IMR-90 (cell line): ENCODE measurements around the gene OR5AP2. TPM values are rescaled to one million over a fixed set of nuclear protein-coding genes. Genes with fewer than 3 reads are reported as not detected.

Experiments
- ATAC-seq: fragments of 200-7000 bp; cut with Tn5 transposase; 2 replicates; pipeline ENCODE4 v1.9.1; 2020; ENCODE audit warnings: low read depth, mild to moderate bottlenecking, moderate library complexity
- Bru-seq: library from RNA; stranded (reverse); fragments of 400-500 nt; gene quantifications from one replicate; lab custom pipeline; 2021; lab: Mats Ljungman, UMichigan
- BruChase-seq, 2 experiments: library from RNA; stranded (reverse); fragments of 400-500 nt; gene quantifications; one replicate each; lab custom pipeline; 2021; lab: Mats Ljungman, UMichigan
- BruUV-seq: library from RNA; stranded (reverse); fragments of 400-500 nt; replicated peaks from 2 replicates; lab custom pipeline; 2021; lab: Mats Ljungman, UMichigan
- CTCF ChIA-PET: fragments of 300-600 bp; formaldehyde crosslinking; extraction: SDS; loops from one replicate; lab custom pipeline; 2021; ENCODE audit warnings: antibody characterized with exemption; lab: Yijun Ruan, JAX
- POLR2A ChIA-PET: fragments of 300-600 bp; sonication (Branson Sonifier 250); formaldehyde crosslinking; loops from one replicate; lab custom pipeline; 2022; ENCODE audit warnings: antibody characterized with exemption; ENCODE audit not compliant: unreplicated experiment; lab: Charles Lee
- DNase-seq: peaks from one replicate; pipeline ENCODE4 v3.0.0; 2013
- H2AFZ ChIP-seq: replicated peaks from 2 replicates; pipeline ENCODE3; 2013; ENCODE audit warnings: low read length, mild to moderate bottlenecking; ENCODE audit not compliant: poor library complexity
- H2AK5ac ChIP-seq: 2 replicates; pipeline ENCODE4 v1.6.1; 2013; ENCODE audit warnings: low read depth, low read length, inconsistent platforms
- H2AK9ac ChIP-seq: replicated peaks from 2 replicates; pipeline ENCODE3; 2013; ENCODE audit warnings: mild to moderate bottlenecking, low read depth, low read length, moderate library complexity; ENCODE audit not compliant: poor library complexity
- H2BK120ac ChIP-seq: 2 replicates; pipeline ENCODE4 v1.6.1; 2013; ENCODE audit warnings: low read depth, low read length, inconsistent platforms
- H2BK15ac ChIP-seq: 3 replicates; pipeline ENCODE4 v1.6.1; 2013; ENCODE audit warnings: low read depth, low read length, inconsistent platforms
- H2BK20ac ChIP-seq: 2 replicates; pipeline ENCODE4 v1.6.1; 2013; ENCODE audit warnings: low read depth, mild to moderate bottlenecking, inconsistent platforms, low read length, moderate library complexity
- H2BK5ac ChIP-seq: 2 replicates; pipeline ENCODE4 v1.6.1; 2013; ENCODE audit warnings: mild to moderate bottlenecking, low read depth, low read length, inconsistent platforms; ENCODE audit not compliant: poor library complexity, severe bottlenecking
- H3K14ac ChIP-seq: replicated peaks from 2 replicates; pipeline ENCODE4 v1.6.1; 2013; ENCODE audit warnings: low read depth, low read length, inconsistent platforms
- H3K18ac ChIP-seq: 2 replicates; pipeline ENCODE4 v1.6.1; 2013; ENCODE audit warnings: low read depth, low read length, control low read depth
- H3K23ac ChIP-seq: 2 replicates; pipeline ENCODE4 v1.6.1; 2013; ENCODE audit warnings: low read depth, low read length, inconsistent platforms
- H3K27ac ChIP-seq: 2 replicates; pipeline ENCODE4 v1.5.1; 2013; ENCODE audit warnings: mild to moderate bottlenecking, control low read depth, low read length; ENCODE audit not compliant: insufficient read depth
- H3K27me3 ChIP-seq: 2 replicates; pipeline ENCODE4 v1.6.1; 2013; ENCODE audit warnings: low read length; ENCODE audit not compliant: control insufficient read depth, insufficient read depth
- H3K36me3 ChIP-seq: 2 replicates; pipeline ENCODE4 v1.6.1; 2013; ENCODE audit warnings: low read length, mixed read lengths; ENCODE audit not compliant: control insufficient read depth, insufficient read depth
- H3K4ac ChIP-seq: 2 replicates; pipeline ENCODE4 v1.6.1; 2013; ENCODE audit warnings: low read depth, low read length, inconsistent platforms
- H3K4me1 ChIP-seq: 2 replicates; pipeline ENCODE4 v1.6.1; 2013; ENCODE audit warnings: low read length, mixed read lengths; ENCODE audit not compliant: control insufficient read depth, insufficient read depth
- H3K4me2 ChIP-seq: 2 replicates; pipeline ENCODE4 v1.6.1; 2013; ENCODE audit warnings: low read depth, mild to moderate bottlenecking, control low read depth, low read length, moderate library complexity
- H3K4me3 ChIP-seq: 2 replicates; pipeline ENCODE4 v1.5.1; 2013; ENCODE audit warnings: low read depth, mild to moderate bottlenecking, control low read depth, low read length, moderate library complexity; ENCODE audit not compliant: insufficient read depth
- H3K56ac ChIP-seq: 2 replicates; pipeline ENCODE4 v1.6.1; 2013; ENCODE audit warnings: low read length, inconsistent platforms; ENCODE audit not compliant: insufficient read depth; ENCODE audit errors: extremely low read depth
- H3K79me1 ChIP-seq, 2 experiments: 2 replicates each; pipeline ENCODE4 v1.6.1; 2013; ENCODE audit warnings: low read length in 2 of 2, inconsistent platforms in 1 of 2, low read depth in 1 of 2
- H3K9ac ChIP-seq: 2 replicates; pipeline ENCODE4 v1.6.1; 2013; ENCODE audit warnings: low read depth, low read length, control low read depth
- H3K9me1 ChIP-seq: 2 replicates; pipeline ENCODE4 v1.6.1; 2013; ENCODE audit warnings: low read length, inconsistent platforms; ENCODE audit not compliant: insufficient read depth
- H3K9me3 ChIP-seq: 2 replicates; pipeline ENCODE4 v1.6.1; 2013; ENCODE audit warnings: low read length; ENCODE audit not compliant: control insufficient read depth, insufficient read depth
- H4K20me1 ChIP-seq: 2 replicates; pipeline ENCODE4 v1.6.1; 2013; ENCODE audit warnings: low read length, inconsistent platforms; ENCODE audit not compliant: insufficient read depth
- H4K5ac ChIP-seq: 2 replicates; pipeline ENCODE4 v1.6.1; 2013; ENCODE audit warnings: mild to moderate bottlenecking, low read depth, low read length, control low read depth
- H4K8ac ChIP-seq, 2 experiments: 2 replicates each; pipeline ENCODE4 v1.6.1; 2013; ENCODE audit warnings: low read depth in 2 of 2, low read length in 2 of 2, control low read depth in 1 of 2, inconsistent platforms in 1 of 2
- H4K91ac ChIP-seq: 2 replicates; pipeline ENCODE4 v1.6.1; 2013; ENCODE audit warnings: low read depth, low read length, inconsistent platforms; ENCODE audit not compliant: insufficient read depth
- BHLHE40 ChIP-seq: fragments of 150-350 bp; IDR thresholded peaks from 2 replicates; pipeline ENCODE4 v1.6.1; 2016; ENCODE audit warnings: mild to moderate bottlenecking, low read depth, low read length
- CEBPB ChIP-seq: IDR thresholded peaks from 2 replicates; pipeline ENCODE4 v1.6.1; 2012; ENCODE audit warnings: low read depth, low read length, improper control_type of control experiment
- CHD1 ChIP-seq: IDR thresholded peaks from 2 replicates; pipeline ENCODE4 v1.6.1; 2012; ENCODE audit warnings: low read depth, low read length, improper control_type of control experiment
- CTCF ChIP-seq: conservative IDR thresholded peaks from 2 replicates; pipeline ENCODE4 v1.5.1; 2012; ENCODE audit warnings: mild to moderate bottlenecking, low read depth, low read length, improper control_type of control experiment
- FOS ChIP-seq: fragments of 150-350 bp; IDR thresholded peaks from 2 replicates; pipeline ENCODE4 v1.6.1; 2016; ENCODE audit warnings: low read depth, low read length
- MAZ ChIP-seq: IDR thresholded peaks from 2 replicates; pipeline ENCODE4 v1.6.1; 2012; ENCODE audit warnings: low read depth, mild to moderate bottlenecking, low read length, improper control_type of control experiment, moderate library complexity, borderline replicate concordance
- MXI1 ChIP-seq: IDR thresholded peaks from 2 replicates; pipeline ENCODE4 v1.6.1; 2012; ENCODE audit warnings: low read depth, mild to moderate bottlenecking, low read length, moderate library complexity, borderline replicate concordance
- NFE2L2 ChIP-seq: fragments of 150-350 bp; IDR thresholded peaks from 2 replicates; pipeline ENCODE4 v1.6.1; 2016; ENCODE audit warnings: low read depth, mild to moderate bottlenecking, low read length
- POLR2A ChIP-seq: IDR thresholded peaks from 2 replicates; pipeline ENCODE4 v1.6.1; 2012; ENCODE audit warnings: mild to moderate bottlenecking, low read depth, low read length
- RAD21 ChIP-seq: IDR thresholded peaks from 2 replicates; pipeline ENCODE4 v1.6.1; 2012; ENCODE audit warnings: low read length, improper control_type of control experiment
- RCOR1 ChIP-seq: IDR thresholded peaks from 2 replicates; pipeline ENCODE4 v1.6.1; 2012; ENCODE audit warnings: mild to moderate bottlenecking, low read length, improper control_type of control experiment; ENCODE audit not compliant: insufficient replicate concordance
- RFX5 ChIP-seq: IDR thresholded peaks from 2 replicates; pipeline ENCODE4 v1.8.0; 2012; ENCODE audit warnings: low read depth, mild to moderate bottlenecking, low read length, moderate library complexity
- SMC3 ChIP-seq: fragments of 150-350 bp; IDR thresholded peaks from 2 replicates; pipeline ENCODE4 v1.6.1; 2016; ENCODE audit warnings: low read depth, mild to moderate bottlenecking, antibody characterized with exemption, low read length, moderate library complexity
- WGBS, 2 experiments: methylation state at CpG; one replicate each; pipeline versions ENCODE4 v1.1.5 to v1.1.7; 2013; ENCODE audit warnings: missing lambda C conversion rate in 2 of 2; ENCODE audit not compliant: insufficient read length in 1 of 2; ENCODE audit errors: extremely low coverage in 2 of 2; 5-methylcytosine and 5-hydroxymethylcytosine counted together
- dilution Hi-C: fragments of 300-500 bp; cut with HindIII; formaldehyde crosslinking; loops from one replicate; pipeline ENCODE4 v1.14.3; 2018; ENCODE audit warnings: low sequenced_read_pairs; ENCODE audit not compliant: unreplicated experiment
- in situ Hi-C: fragments of 300-500 bp; cut with MboI; formaldehyde crosslinking; loops from 3 replicates; pipeline ENCODE4 v1.14.3; 2019; ENCODE audit warnings: low sequenced_read_pairs, inconsistent platforms, mixed read lengths
- intact Hi-C: fragments of 100-400 bp; cut with micrococcal nuclease; formaldehyde crosslinking; loops from 2 replicates; pipeline ENCODE4 v1.10.0; 2022
- long read RNA-seq: library from polyadenylated mRNA; unstranded; transcript quantifications from one replicate; pipeline ENCODE4 v2.0.0, GENCODE V29; 2021; ENCODE audit not compliant: unreplicated experiment
- polyA plus RNA-seq, 3 experiments: library from polyadenylated mRNA; depleted of rRNA; stranded (reverse); fragments of >200 nt; gene quantifications; 2 replicates each; pipeline ENCODE4 v1.2.3, GENCODE V29; 2012; ENCODE audit warnings: low replicate concordance in 1 of 3
- total RNA-seq: library from RNA; depleted of rRNA; stranded (reverse); fragments of >200 nt; gene quantifications from 2 replicates; pipeline ENCODE4 v1.2.3, GENCODE V29; 2012; rRNA removed
- TF ChIP-seq, protein P1 (sequence below): fragments of 150-350 bp; IDR thresholded peaks from 2 replicates; pipeline ENCODE4 v1.6.1; 2016; ENCODE audit warnings: low read depth, mild to moderate bottlenecking, low read length, moderate library complexity, borderline replicate concordance

Gene OR5AP2
- total RNA-seq = not detected in 2 replicates
- not detected in 2 replicates for polyA plus RNA-seq (2012; rRNA removed)
- not detected in 2 replicates for polyA plus RNA-seq (2012; cell fraction: cytosol; rRNA removed)
- polyA plus RNA-seq (2012; cell fraction: nucleus; rRNA removed; ENCODE audit: low replicate concordance) = not detected in 2 replicates
- not detected for Bru-seq, nascent RNA
- not detected for BruChase-seq, experiment 1, labeled RNA remaining after a 6-hour chase
- BruChase-seq, experiment 2, labeled RNA remaining after a 2-hour chase = not detected
- long read RNA-seq = 0 reads

- H3K4ac ChIP-seq = no peak within 1 kb of the TSS
- no peak within 1 kb of the TSS for H3K27ac ChIP-seq
- no peaks in the 10 kb centered on the region for H3K9me1 ChIP-seq
- H3K9me3 ChIP-seq = peaks cover 3% of the 10 kb centered on the region; the same call in 1 of the 2 replicates
- H3K14ac ChIP-seq = no peak within 1 kb of the TSS
- no TSS peak for BruUV-seq
- H3K23ac ChIP-seq = no peak within 1 kb of the TSS
- H3K18ac ChIP-seq = no peak within 1 kb of the TSS
- no peak within 1 kb of the TSS for H4K5ac ChIP-seq
- no peak within 1 kb of the TSS for H2AK5ac ChIP-seq
- no CpG with 5 or more reads among the region's 2 CpGs for WGBS, 2 experiments
- H4K91ac ChIP-seq = no peak within 1 kb of the TSS
- no peaks in the 10 kb centered on the region for H3K36me3 ChIP-seq
- TF ChIP-seq CEBPB (no peak), RCOR1 (no peak), RFX5 (no peak), POLR2A (no peak), SMC3 (no peak), NFE2L2 (no peak), FOS (no peak), BHLHE40 (no peak), CHD1 (no peak), CTCF (no peak), MAZ (no peak), MXI1 (no peak), RAD21 (no peak)
- TF ChIP-seq, protein P1, sequence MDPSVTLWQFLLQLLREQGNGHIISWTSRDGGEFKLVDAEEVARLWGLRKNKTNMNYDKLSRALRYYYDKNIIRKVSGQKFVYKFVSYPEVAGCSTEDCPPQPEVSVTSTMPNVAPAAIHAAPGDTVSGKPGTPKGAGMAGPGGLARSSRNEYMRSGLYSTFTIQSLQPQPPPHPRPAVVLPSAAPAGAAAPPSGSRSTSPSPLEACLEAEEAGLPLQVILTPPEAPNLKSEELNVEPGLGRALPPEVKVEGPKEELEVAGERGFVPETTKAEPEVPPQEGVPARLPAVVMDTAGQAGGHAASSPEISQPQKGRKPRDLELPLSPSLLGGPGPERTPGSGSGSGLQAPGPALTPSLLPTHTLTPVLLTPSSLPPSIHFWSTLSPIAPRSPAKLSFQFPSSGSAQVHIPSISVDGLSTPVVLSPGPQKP = no peak
- no peak within 1 kb of the TSS for H3K4me3 ChIP-seq
- H3K4me2 ChIP-seq = no peak within 1 kb of the TSS
- no peaks in the 10 kb centered on the region for H3K4me1 ChIP-seq
- dilution Hi-C loops (no loop called here), intact Hi-C loops (no loop called here), in situ Hi-C loops (no loop called here)
- ATAC-seq (no peak), DNase-seq (no peak)
- ChIA-PET CTCF (no interaction called here), POLR2A (interaction anchor here (0.6 kb wide), 1 partner anchor 41 kb away, joined by 11 read pairs; no protein-coding TSS in a partner anchor)
- no peaks in the 10 kb centered on the region for H4K20me1 ChIP-seq
- H2BK5ac ChIP-seq = no peak within 1 kb of the TSS
- H2BK20ac ChIP-seq = no peak within 1 kb of the TSS
- no peak within 1 kb of the TSS for H2BK120ac ChIP-seq
- H3K27me3 ChIP-seq = no peaks in the 10 kb centered on the region
- no peak within 1 kb of the TSS for H3K9ac ChIP-seq
- H3K56ac ChIP-seq = no peak within 1 kb of the TSS
- no peak within 1 kb of the TSS for H2AK9ac ChIP-seq
- no peak within 1 kb of the TSS for H4K8ac ChIP-seq
- no peak within 1 kb of the TSS for H2AFZ ChIP-seq
- H3K79me1 ChIP-seq = no peaks in the 10 kb centered on the region
- H2BK15ac ChIP-seq = no peak within 1 kb of the TSS
Measured at GRCh38 chr11:56642339-56642738, at the start of gene OR5AP2. TSS of gene OR5AP2 (minus strand) at chr11:56642439. CDS start at chr11:56642439, 0 bp downstream.
